K562 (cell line): ENCODE results near the gene NTRK3. TPM values are rescaled to one million over a fixed set of nuclear protein-coding genes. Genes with fewer than 3 reads are reported as not detected.

Experiments
- ATAC-seq: fragments of 200-7000 bp; cut with Tn5 transposase; 3 replicates; pipeline ENCODE4 v1.9.1; 2020; ENCODE audit warnings: moderate library complexity
- BruUV-seq: library from RNA; stranded (reverse); fragments of 400-500 nt; replicated peaks from 2 replicates; lab custom pipeline; 2021; lab: Mats Ljungman, UMichigan
- CTCF ChIA-PET: fragments of 300-600 bp; formaldehyde crosslinking; extraction: SDS; loops from one replicate; lab custom pipeline; 2021; ENCODE audit warnings: low intra/inter-chr PET ratio; lab: Yijun Ruan, JAX
- POLR2A ChIA-PET: fragments of 300-600, 350-650 bp; sonication (Branson Sonifier 250); formaldehyde crosslinking; extraction: SDS; loops from one replicate; lab custom pipeline; 2021; ENCODE audit warnings: antibody characterized with exemption, inconsistent platforms; lab: Yijun Ruan, JAX
- DNase-seq, 4 experiments: peaks; one replicate each; pipeline versions ENCODE4 v3.0.0 to v3.0.0-alpha.2; 2011 to 2018; ENCODE audit warnings: low spot score in 3 of 4, mixed read lengths in 3 of 4; ENCODE audit errors: extremely low read depth in 1 of 4
- FAIRE-seq: peaks from 2 replicates; lab custom pipeline; 2011; peaks lifted over from hg19 to GRCh38; lab: Jason Lieb, UNC
- H2AFZ ChIP-seq: 2 replicates; pipeline ENCODE4 v1.6.0; 2011; ENCODE audit warnings: low read depth, low read length, control low read depth, inconsistent platforms
- H3K27ac ChIP-seq: fragments of 200-600 bp; 3 replicates; pipeline ENCODE4 v1.8.0; 2011; ENCODE audit warnings: low read depth, mild to moderate bottlenecking, control low read depth, inconsistent platforms, low read length, moderate library complexity, mixed read lengths; ENCODE audit errors: extremely low read depth
- H3K27me3 ChIP-seq, 2 experiments: fragments of 300-600 bp in 1 of 2; 2 replicates in 1 of 2; 3 replicates in 1 of 2; pipeline versions ENCODE4 v1.6.0 to v1.8.0; 2011; ENCODE audit warnings: inconsistent platforms in 2 of 2, low read length in 2 of 2, mild to moderate bottlenecking in 1 of 2, mixed read lengths in 1 of 2, moderate library complexity in 1 of 2; ENCODE audit not compliant: control insufficient read depth in 2 of 2, insufficient read depth in 2 of 2
- H3K36me3 ChIP-seq: fragments of 300-600 bp; 3 replicates; pipeline ENCODE4 v1.8.0; 2011; ENCODE audit warnings: mild to moderate bottlenecking, low read length, inconsistent platforms; ENCODE audit not compliant: control insufficient read depth, insufficient read depth
- H3K4me1 ChIP-seq, 2 experiments: fragments of 200-600 bp in 1 of 2; replicated peaks in 1 of 2; 2 replicates in 1 of 2; 3 replicates in 1 of 2; pipeline versions ENCODE4 v1.5.1 to v1.8.0; 2011; ENCODE audit warnings: inconsistent platforms in 2 of 2, low read length in 2 of 2, mild to moderate bottlenecking in 1 of 2, mixed read lengths in 1 of 2, moderate library complexity in 1 of 2; ENCODE audit not compliant: control insufficient read depth in 2 of 2, insufficient read depth in 2 of 2
- H3K4me2 ChIP-seq: 2 replicates; pipeline ENCODE4 v1.6.1; 2011; ENCODE audit warnings: low read length, control low read depth, inconsistent platforms, mixed read lengths; ENCODE audit not compliant: insufficient read depth
- H3K4me3 ChIP-seq: fragments of 200-600 bp; sonication (generic), shearing (Covaris generic); 2 replicates; pipeline ENCODE4 v1.5.1; 2016; ENCODE audit warnings: control low read depth, inconsistent platforms
- H3K79me2 ChIP-seq: fragments of 200-600 bp; 3 replicates; pipeline ENCODE4 v1.8.0; 2011; ENCODE audit warnings: low read length, inconsistent platforms; ENCODE audit not compliant: control insufficient read depth, insufficient read depth
- H3K9ac ChIP-seq, 2 experiments: 2 replicates each; pipeline versions ENCODE4 v1.6.0 to v1.6.1; 2011; ENCODE audit warnings: low read depth in 2 of 2, low read length in 2 of 2, control low read depth in 1 of 2, inconsistent platforms in 1 of 2, mild to moderate bottlenecking in 1 of 2, mixed read lengths in 1 of 2; ENCODE audit not compliant: insufficient read depth in 1 of 2
- H3K9me1 ChIP-seq: one replicate; pipeline ENCODE4 v1.6.0; 2011; ENCODE audit warnings: inconsistent platforms, mild to moderate bottlenecking, low read length, moderate library complexity; ENCODE audit not compliant: control insufficient read depth, insufficient read depth
- H3K9me3 ChIP-seq: replicated peaks from 2 replicates; pipeline ENCODE4 v1.5.1; 2011; ENCODE audit warnings: low read depth, low read length, inconsistent platforms; ENCODE audit not compliant: control insufficient read depth, insufficient read depth
- H4K20me1 ChIP-seq: replicated peaks from 2 replicates; pipeline ENCODE4 v1.6.1; 2011; ENCODE audit warnings: low read length, inconsistent platforms, mixed read lengths; ENCODE audit not compliant: control insufficient read depth, insufficient read depth
- ID3 ChIP-seq, 2 experiments: fragments of 250-450 bp in 1 of 2; fragments of 450-650 bp in 1 of 2; sonication (Bioruptor Pico) in 1 of 2; IDR thresholded peaks; 2 replicates each; pipeline versions ENCODE4 v1.6.1 to v1.8.0; 2016 to 2021; ENCODE audit warnings: mild to moderate bottlenecking in 2 of 2, moderate library complexity in 2 of 2, missing compliant biosample characterization in 1 of 2, missing genetic modification characterization in 1 of 2
- NR1H2 ChIP-seq: sonication (generic); formaldehyde crosslinking; IDR thresholded peaks from 2 replicates; pipeline ENCODE4 v1.4.0; 2020; ENCODE audit warnings: mild to moderate bottlenecking, missing genetic modification reagents
- PKNOX1 ChIP-seq: fragments of 450-650 bp; IDR thresholded peaks from 2 replicates; pipeline ENCODE4 v1.6.1; 2016
- PPARD ChIP-seq: fragments of 250-450 bp; sonication (Bioruptor Pico); IDR thresholded peaks from 2 replicates; pipeline ENCODE4 v1.8.0; 2022; ENCODE audit warnings: inconsistent platforms, mild to moderate bottlenecking, moderate library complexity
- TAF15 ChIP-seq: fragments of 200-400 bp; formaldehyde crosslinking; IDR thresholded peaks from 2 replicates; pipeline ENCODE4 v1.6.1; 2017; ENCODE audit warnings: mild to moderate bottlenecking, low read depth, low read length, moderate library complexity
- TBL1XR1 ChIP-seq, 2 experiments: IDR thresholded peaks; 2 replicates each; pipeline ENCODE4 v1.6.1; 2012; ENCODE audit warnings: improper control_type of control experiment in 2 of 2, low read length in 2 of 2, mild to moderate bottlenecking in 1 of 2
- TOE1 ChIP-seq, 2 experiments: fragments of 450-650 bp in 1 of 2; sonication (generic) in 1 of 2; formaldehyde crosslinking in 1 of 2; IDR thresholded peaks; 2 replicates each; pipeline versions ENCODE4 v1.7.1 to v1.8.0; 2016 to 2022; ENCODE audit warnings: borderline replicate concordance in 2 of 2, mild to moderate bottlenecking in 2 of 2, antibody characterized with exemption in 1 of 2, inconsistent platforms in 1 of 2, low read depth in 1 of 2, missing genetic modification reagents in 1 of 2, moderate library complexity in 1 of 2
- ZBTB17 ChIP-seq: fragments of 450-650 bp; formaldehyde crosslinking; IDR thresholded peaks from 2 replicates; pipeline ENCODE4 v1.4.0; 2020; ENCODE audit warnings: mild to moderate bottlenecking
- ZNF639 ChIP-seq, 2 experiments: fragments of 200-800 bp in 1 of 2; sonication (Bioruptor generic) in 1 of 2; sonication (generic) in 1 of 2; formaldehyde crosslinking in 1 of 2; IDR thresholded peaks in 1 of 2; conservative IDR thresholded peaks in 1 of 2; 2 replicates each; pipeline versions ENCODE4 v1.5.0 to v1.6.1; 2016 to 2020; ENCODE audit warnings: missing compliant biosample characterization in 1 of 2, missing genetic modification characterization in 1 of 2, missing genetic modification reagents in 1 of 2
- WGBS: fragments of 100-300 bp; shearing (Covaris generic); methylation state at CpG from one replicate; pipeline ENCODE4 v1.1.6; 2016; ENCODE audit warnings: low coverage, mixed read lengths; ENCODE audit not compliant: insufficient coverage; ENCODE audit errors: missing lambda C conversion rate; 5-methylcytosine and 5-hydroxymethylcytosine counted together
- in situ Hi-C: fragments of 300-500 bp; cut with MboI; formaldehyde crosslinking; loops from 4 replicates; pipeline ENCODE4 v1.15.0; 2018; ENCODE audit warnings: inconsistent platforms, mixed read lengths
- intact Hi-C: fragments of 100-400 bp; cut with micrococcal nuclease; formaldehyde crosslinking; loops from 2 replicates; pipeline ENCODE4 v1.14.2; 2022
- polyA plus RNA-seq, 8 experiments: library from polyadenylated mRNA; depleted of rRNA in 4 of 8; stranded (reverse) in 5 of 8; unstranded in 3 of 8; fragments of >200 nt; fragmentation: Nextera tagmentation in 2 of 8; fragmentation: Illumina TruSeq in 1 of 8; extraction: Ambion mirVana in 2 of 8; extraction: Trizol in 1 of 8; gene quantifications; 2 replicates each; pipeline versions ENCODE4 v1.2.1 to v1.2.3, GENCODE V29; 2011 to 2014; ENCODE audit warnings: inconsistent platforms in 1 of 8, missing spikeins in 1 of 8
- total RNA-seq, 7 experiments: library from RNA; depleted of rRNA in 6 of 7; stranded (reverse); fragments of >200 nt in 6 of 7; fragmentation: Illumina TruSeq in 2 of 7; extraction: Trizol in 2 of 7; gene quantifications; 2 replicates each; pipeline versions ENCODE4 v1.2.1 to v1.2.3, GENCODE V29; 2011 to 2021; ENCODE audit warnings: low replicate concordance in 1 of 7

The NTRK3 gene
- total and polyA plus RNA-seq, 9 of the 15 experiments (the other 6 are each of a cell fraction or from before 2014, with no cell fraction given), result 0.11 to 0.13 TPM; not detected in 7

- ChIA-PET POLR2A (interaction anchor here (1.2 kb wide), 1 partner anchor 39 kb away, joined by 3 read pairs; no protein-coding TSS in a partner anchor), CTCF (no interaction called here)
- 6% methylated on average over 5 of the region's 5 CpGs for WGBS
- Histone ChIP-seq H3K79me2 (no peaks in the 10 kb centered on the region), H3K9ac (no peak overlapping the region), H3K36me3 (no peaks in the 10 kb centered on the region), H3K9me3 (no peaks in the 10 kb centered on the region), H3K4me1 (peaks cover 0 to 4% of the 10 kb centered on the region in 2 experiments; a peak in 2 of 5 replicates), H3K4me2 (no peak overlapping the region), H3K9me1 (no peaks in the 10 kb centered on the region), H2AFZ (no peak overlapping the region), H3K27me3 (no peaks in the 10 kb centered on the region), H3K4me3 (no peak overlapping the region), H3K27ac (no peak overlapping the region), H4K20me1 (no peaks in the 10 kb centered on the region)
- no peak for DNase-seq
- ATAC-seq, result no peak
- no peak for FAIRE-seq
- intact Hi-C loops (no loop called here), in situ Hi-C loops (no loop called here)
- BruUV-seq, result no TSS peak
- TF ChIP-seq ZNF639 (CRISPR knock-in tag; conservative IDR thresholded peaks at IDR 0.05 in 1 of 2, IDR thresholded peaks at IDR 0.05 in 1 of 2) (no peak), PKNOX1 (no peak), ZBTB17 (CRISPR knock-in tag) (no peak), PPARD (CRISPR knock-in tag) (no peak), TOE1 (IDR thresholded peaks at IDR 0.05; ENCODE audit: borderline replicate concordance) (no peak), TOE1 (CRISPR knock-in tag; IDR thresholded peaks at IDR 0.05; ENCODE audit: borderline replicate concordance, low read depth) (no peak), ID3 (CRISPR knock-in tag; IDR thresholded peaks at IDR 0.05) (no peak), ID3 (tag; IDR thresholded peaks at IDR 0.05) (no peak), TBL1XR1 (IDR thresholded peaks at IDR 0.05; ENCODE audit: low read length in 2 of 2) (no peak), NR1H2 (CRISPR knock-in tag) (no peak), TAF15 (no peak)
Observed at GRCh38 chr15:87877822-87878542, 378.6 kb downstream of the NTRK3 start.
